HG03521 (cell line): ENCODE results near the gene CYP39A1.

Experiments
- ATAC-seq: cut with Tn5 transposase; IDR thresholded peaks from one replicate; pipeline ENCODE4 v1.9.1; 2021; ENCODE audit warnings: mild to moderate bottlenecking, moderate library complexity; ENCODE audit not compliant: unreplicated experiment

The CYP39A1 gene, protein sequence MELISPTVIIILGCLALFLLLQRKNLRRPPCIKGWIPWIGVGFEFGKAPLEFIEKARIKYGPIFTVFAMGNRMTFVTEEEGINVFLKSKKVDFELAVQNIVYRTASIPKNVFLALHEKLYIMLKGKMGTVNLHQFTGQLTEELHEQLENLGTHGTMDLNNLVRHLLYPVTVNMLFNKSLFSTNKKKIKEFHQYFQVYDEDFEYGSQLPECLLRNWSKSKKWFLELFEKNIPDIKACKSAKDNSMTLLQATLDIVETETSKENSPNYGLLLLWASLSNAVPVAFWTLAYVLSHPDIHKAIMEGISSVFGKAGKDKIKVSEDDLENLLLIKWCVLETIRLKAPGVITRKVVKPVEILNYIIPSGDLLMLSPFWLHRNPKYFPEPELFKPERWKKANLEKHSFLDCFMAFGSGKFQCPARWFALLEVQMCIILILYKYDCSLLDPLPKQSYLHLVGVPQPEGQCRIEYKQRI

DNA sequence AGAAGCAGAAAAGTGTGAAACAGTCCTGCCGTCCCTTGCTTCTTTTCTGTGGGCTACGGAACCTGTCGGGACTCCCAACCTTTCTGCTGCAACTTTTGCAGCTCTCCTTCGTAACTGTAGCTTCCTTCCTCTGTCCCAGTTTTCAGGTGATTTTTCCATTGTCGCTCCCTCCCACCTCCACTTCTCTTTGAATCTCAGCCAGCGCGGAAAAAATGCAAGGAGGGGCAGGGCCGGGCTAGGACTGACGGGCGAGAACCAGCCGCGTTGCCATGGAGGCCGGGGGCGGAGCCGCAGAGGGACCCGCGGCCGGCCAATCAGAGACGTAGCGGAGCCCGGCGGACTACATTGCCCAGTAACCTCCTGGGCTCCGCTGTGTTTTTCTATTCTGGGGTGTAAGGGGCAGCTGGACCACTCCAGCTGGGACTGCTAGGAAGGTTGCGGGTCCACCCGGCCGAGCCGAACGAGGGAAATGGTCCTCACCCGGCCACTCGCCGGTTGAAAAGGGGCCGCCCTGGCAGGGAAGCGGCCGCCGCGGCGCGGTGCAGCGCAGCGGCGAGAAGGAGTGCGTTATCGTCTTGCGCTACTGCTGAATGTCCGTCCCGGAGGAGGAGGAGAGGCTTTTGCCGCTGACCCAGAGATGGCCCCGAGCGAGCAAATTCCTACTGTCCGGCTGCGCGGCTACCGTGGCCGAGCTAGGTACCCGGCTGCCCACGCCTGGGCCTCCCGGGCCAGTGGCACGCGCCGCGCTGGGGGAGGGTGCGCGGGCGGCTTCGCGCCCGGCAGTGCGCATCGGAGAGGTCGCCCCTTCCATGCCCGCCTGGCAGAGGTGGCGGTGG is at the start of gene CYP39A1, which contains the start of gene SLC25A27:
Gene CYP39A1 (minus strand): TSS at position 216 of the 836 bp plus-strand sequence. CDS start 236 bp downstream, outside the sequence.
Gene SLC25A27 (plus strand): TSS at position 373 of the 836 bp plus-strand sequence. CDS start 218 bp downstream, at position 591.
- ATAC-seq = peak; percentile 100

DNA sequence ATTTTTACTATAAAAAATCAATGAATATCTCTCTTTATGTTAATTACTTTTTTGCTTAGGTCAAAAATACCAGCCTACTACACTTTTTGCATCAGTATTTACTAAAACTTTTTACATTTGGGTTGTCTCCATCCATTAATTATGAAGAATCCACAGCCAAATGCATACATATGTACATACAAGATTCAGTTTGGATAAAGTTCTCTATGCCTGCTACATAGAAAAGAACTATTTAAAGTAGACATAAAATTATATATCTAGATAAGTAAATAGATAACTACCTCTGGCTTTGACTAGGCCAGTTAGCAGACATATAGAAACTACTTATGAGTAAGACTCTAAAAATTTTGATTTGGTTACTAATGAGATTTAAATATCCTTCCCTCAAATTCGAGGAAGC is 47.4 kb upstream of the CYP39A1 start:
- no peak for ATAC-seq

GRCh38 chr6:46690911-46691451 is 38.4 kb upstream of the CYP39A1 start:
- no peak for ATAC-seq

DNA sequence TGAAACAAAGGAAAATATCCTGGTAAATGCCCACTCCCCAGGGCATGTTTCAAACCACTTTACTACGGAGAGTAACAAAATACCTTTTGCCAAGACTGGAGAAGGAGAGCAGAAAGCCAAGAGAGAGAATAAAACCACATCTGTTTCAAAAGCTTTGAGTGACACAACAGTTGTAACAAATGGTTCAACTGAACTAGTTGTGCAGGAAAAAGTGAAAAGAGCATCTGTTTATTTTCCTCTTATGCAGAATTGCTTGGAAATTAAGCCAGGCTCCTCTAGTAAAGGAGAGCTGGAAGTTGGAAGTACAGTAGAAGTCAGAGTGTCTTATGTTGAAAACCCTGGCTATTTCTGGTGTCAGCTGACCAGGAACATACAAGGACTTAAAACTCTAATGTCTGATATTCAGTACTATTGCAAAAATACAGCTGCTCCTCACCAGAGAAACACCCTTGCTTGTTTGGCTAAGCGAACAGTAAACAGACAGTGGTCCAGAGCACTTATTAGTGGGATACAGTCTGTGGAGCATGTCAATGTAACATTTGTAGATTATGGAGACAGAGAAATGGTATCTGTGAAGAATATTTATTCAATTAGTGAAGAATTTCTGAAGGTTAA is 37.6 kb upstream of the CYP39A1 start:
- ATAC-seq = no peak

GRCh38 chr6:46689657-46690056 is 37.0 kb upstream of the CYP39A1 start:
- ATAC-seq = no peak

GRCh38 chr6:46688966-46689335 is 36.3 kb upstream of the CYP39A1 start:
- no peak for ATAC-seq

DNA sequence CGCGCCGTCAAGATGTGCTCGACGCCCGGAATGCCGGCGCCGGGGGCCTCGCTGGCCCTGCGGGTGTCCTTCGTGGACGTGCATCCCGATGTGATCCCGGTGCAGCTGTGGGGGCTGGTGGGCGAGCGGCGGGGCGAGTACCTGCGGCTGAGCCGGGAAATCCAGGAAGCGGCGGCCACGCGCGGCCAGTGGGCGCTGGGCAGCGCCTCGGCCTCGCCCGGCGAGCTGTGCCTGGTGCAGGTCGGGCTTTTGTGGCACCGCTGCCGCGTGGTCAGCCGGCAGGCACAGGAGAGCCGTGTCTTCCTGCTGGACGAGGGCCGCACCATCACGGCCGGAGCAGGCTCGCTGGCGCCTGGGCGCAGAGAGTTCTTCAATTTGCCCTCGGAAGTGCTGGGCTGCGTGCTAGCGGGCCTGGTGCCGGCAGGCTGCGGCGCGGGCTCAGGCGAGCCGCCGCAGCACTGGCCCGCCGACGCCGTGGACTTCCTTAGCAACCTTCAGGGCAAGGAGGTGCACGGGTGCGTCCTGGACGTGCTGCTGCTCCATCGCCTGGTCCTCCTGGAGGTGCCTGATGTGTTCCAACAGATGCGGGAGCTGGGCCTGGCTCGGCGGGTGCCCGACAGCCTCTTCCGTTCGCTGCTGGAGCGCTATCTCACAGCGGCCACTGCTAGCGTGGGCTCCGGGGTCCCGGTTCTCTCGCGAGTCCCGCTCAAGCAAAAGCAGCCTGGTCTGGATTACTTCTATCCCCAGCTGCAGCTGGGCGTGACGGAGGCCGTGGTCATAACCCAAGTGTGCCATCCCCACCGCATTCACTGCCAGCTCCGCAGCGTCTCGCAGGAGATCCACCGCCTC is 35.7 kb upstream of the CYP39A1 start:
- no peak for ATAC-seq

DNA sequence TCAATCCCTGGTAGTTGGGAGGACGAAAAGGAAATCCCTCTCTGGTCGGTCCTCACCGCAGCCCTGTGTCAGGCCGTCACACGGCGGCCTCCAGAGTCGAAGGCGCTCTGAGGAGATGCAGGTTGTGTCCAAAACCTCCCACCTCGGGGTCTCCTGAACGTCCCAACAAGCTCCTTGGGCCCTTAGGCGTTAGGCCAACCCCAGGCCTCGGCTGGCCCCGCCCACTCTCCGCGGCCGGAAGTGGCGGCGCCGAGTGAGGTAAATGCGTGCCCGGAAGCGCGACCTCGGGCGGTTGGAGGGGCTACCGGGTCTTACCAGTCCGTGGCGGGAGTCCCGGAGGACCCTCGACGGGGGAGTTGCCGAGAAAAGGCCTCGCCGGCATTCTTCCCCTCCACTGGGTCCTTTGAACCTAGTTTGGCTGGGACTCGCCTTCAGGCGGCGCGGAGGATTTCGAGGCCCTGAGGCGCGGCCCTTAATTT is 35.0 kb upstream of the CYP39A1 start, which contains the start of gene TDRD6:
Gene TDRD6 (plus strand): TSS at position 267 of the 479 bp plus-strand sequence. CDS start 244 bp downstream, outside the sequence.
- ATAC-seq = no peak

- no peak for ATAC-seq
Observed at GRCh38 chr6:46684771-46685170, 32.2 kb upstream of the CYP39A1 start.

GRCh38 chr6:46677314-46677654 is 24.7 kb upstream of the CYP39A1 start:
- ATAC-seq = no peak

- ATAC-seq = no peak
Observed at GRCh38 chr6:46676604-46677313, 24.1 kb upstream of the CYP39A1 start.

- no peak for ATAC-seq
Observed at GRCh38 chr6:46674410-46674809, 21.8 kb upstream of the CYP39A1 start.

DNA sequence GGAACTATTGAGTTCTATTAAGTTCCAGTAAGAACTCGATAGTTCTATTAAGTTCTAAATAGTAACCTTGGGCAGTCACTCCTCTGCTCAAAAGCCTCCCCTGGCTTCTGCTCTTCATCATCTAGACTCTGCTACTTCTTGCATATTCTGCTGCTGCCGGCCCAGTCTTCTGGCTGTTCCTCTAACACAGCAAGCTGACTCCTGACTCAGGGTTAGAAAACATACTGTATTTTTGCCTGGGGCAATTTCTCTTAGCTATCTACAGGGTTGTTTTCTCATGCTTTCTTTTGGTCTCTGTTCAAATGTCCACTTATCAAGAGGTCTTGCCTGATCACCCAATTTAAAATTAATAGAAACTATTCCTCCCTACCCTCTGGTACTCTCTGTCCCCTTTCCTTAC is 14.8 kb upstream of the CYP39A1 start:
- no peak for ATAC-seq

DNA sequence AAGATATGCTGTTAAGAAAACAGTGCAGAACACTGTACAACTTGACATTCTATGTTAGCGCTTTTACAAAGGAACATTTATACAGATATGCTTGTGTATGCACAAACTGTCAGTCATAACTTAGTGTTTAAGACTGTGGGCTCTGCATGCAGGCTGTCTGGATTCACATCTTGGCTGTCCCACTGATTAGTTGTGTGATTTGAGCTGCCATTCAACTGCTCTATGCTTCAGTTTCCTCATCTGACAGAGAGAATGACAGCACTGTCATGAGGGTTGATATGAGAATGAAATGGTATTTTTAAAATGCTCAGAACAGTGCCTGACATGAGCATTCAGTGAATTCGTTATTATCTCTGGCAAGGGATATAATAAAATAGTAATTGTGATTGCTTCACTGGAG is 8.9 kb upstream of the CYP39A1 start:
- no peak for ATAC-seq

- no peak for ATAC-seq
Observed at GRCh38 chr6:46657642-46658041, 5.0 kb upstream of the CYP39A1 start.

- no peak for ATAC-seq
Observed at GRCh38 chr6:46655803-46656202, 3.2 kb upstream of the CYP39A1 start.

DNA sequence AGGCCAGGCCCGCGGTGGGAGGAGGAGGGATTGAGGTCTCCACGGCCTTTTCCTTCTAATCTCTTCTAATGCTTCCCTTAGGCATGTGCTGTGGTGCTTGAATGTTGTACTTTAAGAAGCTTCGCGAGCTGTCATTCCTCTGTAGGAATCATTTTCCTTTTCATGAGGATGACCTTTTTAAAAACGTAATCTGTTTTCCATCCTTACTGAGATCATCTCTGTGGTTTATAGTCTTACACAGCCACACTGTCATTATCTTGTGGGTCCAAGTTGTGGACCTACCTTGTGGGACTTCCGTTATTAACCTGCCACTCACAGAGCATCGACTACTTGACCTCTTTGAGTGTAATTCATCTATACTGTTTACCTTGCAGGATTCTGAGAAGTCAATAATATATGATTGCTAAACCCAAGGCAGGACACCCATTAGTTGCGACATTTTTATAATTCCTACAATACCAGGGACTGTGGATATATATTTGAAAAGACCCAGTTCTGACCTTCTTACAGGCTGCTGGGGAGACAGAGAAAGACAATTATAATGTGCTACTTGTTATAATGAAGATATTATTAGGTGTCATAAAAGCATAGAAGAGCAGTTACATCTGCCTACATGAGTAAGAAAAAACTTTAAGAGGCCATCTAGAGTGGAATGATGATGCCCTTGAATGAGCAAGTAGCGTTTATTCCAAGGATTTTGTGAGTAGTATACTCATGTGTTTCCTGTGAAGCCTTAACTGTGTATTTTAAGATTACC is 999 bp upstream of the CYP39A1 start:
- no peak for ATAC-seq

- no peak for ATAC-seq
Observed at GRCh38 chr6:46652232-46652602, 401 bp downstream of the CYP39A1 start.

DNA sequence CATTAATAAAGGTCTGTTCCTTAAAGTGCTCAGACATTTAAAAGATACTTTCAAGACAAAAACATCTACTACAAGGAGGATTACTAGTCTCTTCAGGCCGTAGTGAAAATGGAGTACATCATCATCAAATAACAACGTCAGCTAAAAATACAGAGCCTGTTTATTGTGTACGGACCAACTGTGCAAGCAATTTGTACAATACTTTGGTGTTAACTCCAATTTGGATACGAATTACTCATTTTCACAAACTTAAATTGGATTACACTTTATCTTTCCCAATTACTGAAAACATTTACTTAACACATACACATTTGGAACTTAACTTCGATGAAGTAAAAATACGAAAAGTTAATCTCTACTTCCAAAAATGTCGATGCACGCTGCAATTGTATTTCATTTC is 802 bp downstream of the CYP39A1 start:
- ATAC-seq = no peak
